Measurements from ENCODE around the gene EMILIN1. TPM values are rescaled to one million over a fixed set of nuclear protein-coding genes. Genes with fewer than 3 reads are reported as not detected.

Gene EMILIN1
- total and polyA plus RNA-seq, 2 of the 4 experiments (the other 2 are of a cell fraction), result 26.5 to 95.6 TPM

DNA sequence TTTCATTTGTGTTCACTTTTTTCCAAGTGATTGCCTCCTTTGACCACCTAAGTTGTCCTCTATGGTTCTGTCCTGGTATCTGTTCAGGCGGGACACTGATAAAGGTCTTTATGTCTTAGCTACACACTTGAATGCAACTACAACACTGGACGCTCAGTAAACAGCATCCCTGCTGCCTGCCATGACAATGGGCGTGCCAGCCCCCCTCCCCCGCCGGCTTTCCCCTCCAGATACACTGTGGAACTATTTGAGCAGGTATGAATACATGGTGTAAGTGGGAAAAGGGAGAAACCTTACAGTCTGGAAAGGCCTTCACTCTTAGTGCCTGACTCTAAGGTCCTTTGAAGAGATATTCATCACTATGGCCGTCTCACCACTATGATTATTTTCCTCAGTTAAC, 21.2 kb upstream of the EMILIN1 start:
- peaks cover 12% of the 10 kb centered on the region for H3K9me1 ChIP-seq (ENCODE audit: insufficient read depth, low read length)
- no peak overlapping the region for H3K4me2 ChIP-seq (ENCODE audit: low read depth, low read length)
- H3K4me3 ChIP-seq (ENCODE audit: insufficient read depth, low read depth, low read length), result no peak overlapping the region
- ATAC-seq (ENCODE audit: low read depth), result no peak
- intact Hi-C loops (cut with micrococcal nuclease), result no loop called here
- no peak overlapping the region for H3K56ac ChIP-seq (ENCODE audit: extremely low read depth, insufficient read depth, low read length)
- TF ChIP-seq RAD21 (IDR thresholded peaks at IDR 0.05; ENCODE audit: low read length) (no peak), MAFK (IDR thresholded peaks at IDR 0.05; ENCODE audit: low read depth, low read length) (no peak), BHLHE40 (IDR thresholded peaks at IDR 0.05; ENCODE audit: low read depth, low read length) (no peak), MAZ (IDR thresholded peaks at IDR 0.05; ENCODE audit: borderline replicate concordance, low read depth, low read length) (no peak), CTCF (conservative IDR thresholded peaks at IDR 0.05; ENCODE audit: low read depth, low read length) (no peak), POLR2A (IDR thresholded peaks at IDR 0.05; ENCODE audit: low read depth, low read length) (no peak), RCOR1 (IDR thresholded peaks at IDR 0.05; ENCODE audit: insufficient replicate concordance, low read length) (no peak), MXI1 (IDR thresholded peaks at IDR 0.05; ENCODE audit: borderline replicate concordance, low read depth, low read length) (no peak), NFE2L2 (IDR thresholded peaks at IDR 0.05; ENCODE audit: low read depth, low read length) (no peak), FOS (IDR thresholded peaks at IDR 0.05; ENCODE audit: low read depth, low read length) (no peak), RFX5 (IDR thresholded peaks at IDR 0.05; ENCODE audit: low read depth, low read length) (no peak), CHD1 (IDR thresholded peaks at IDR 0.05; ENCODE audit: low read depth, low read length) (no peak)
- TF ChIP-seq, protein P1, sequence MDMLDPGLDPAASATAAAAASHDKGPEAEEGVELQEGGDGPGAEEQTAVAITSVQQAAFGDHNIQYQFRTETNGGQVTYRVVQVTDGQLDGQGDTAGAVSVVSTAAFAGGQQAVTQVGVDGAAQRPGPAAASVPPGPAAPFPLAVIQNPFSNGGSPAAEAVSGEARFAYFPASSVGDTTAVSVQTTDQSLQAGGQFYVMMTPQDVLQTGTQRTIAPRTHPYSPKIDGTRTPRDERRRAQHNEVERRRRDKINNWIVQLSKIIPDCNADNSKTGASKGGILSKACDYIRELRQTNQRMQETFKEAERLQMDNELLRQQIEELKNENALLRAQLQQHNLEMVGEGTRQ (IDR thresholded peaks at IDR 0.05; ENCODE audit: low read depth, low read length), result no peak
- H2AK5ac ChIP-seq (ENCODE audit: low read depth, low read length), result no peak overlapping the region
- H3K14ac ChIP-seq (replicated peaks; ENCODE audit: low read depth, low read length), result no peak overlapping the region
- no peak overlapping the region for H4K91ac ChIP-seq (ENCODE audit: insufficient read depth, low read depth, low read length)
- H3K27ac ChIP-seq (ENCODE audit: insufficient read depth, low read length), result no peak overlapping the region
- DNase-seq, result no peak
- H3K23ac ChIP-seq (ENCODE audit: low read depth, low read length), result no peak overlapping the region
- peaks cover 41% of the 10 kb centered on the region for H3K36me3 ChIP-seq (ENCODE audit: control insufficient read depth, insufficient read depth, low read length)
- no peak overlapping the region for H2BK5ac ChIP-seq (ENCODE audit: low read depth, low read length, poor library complexity, severe bottlenecking)
- H3K9ac ChIP-seq (ENCODE audit: low read depth, low read length), result no peak overlapping the region
- no peaks in the 10 kb centered on the region for H3K9me3 ChIP-seq (ENCODE audit: control insufficient read depth, insufficient read depth, low read length)
- H4K20me1 ChIP-seq (ENCODE audit: insufficient read depth, low read length), result no peaks in the 10 kb centered on the region; the same call in none of the 2 replicates
- WGBS, 2 experiments (ENCODE audit: extremely low coverage in 2 of 2, insufficient read length in 1 of 2), result no CpG with 5 or more reads among the region's 6 CpGs
- no peak overlapping the region for H3K4ac ChIP-seq (ENCODE audit: low read depth, low read length)
- H3K18ac ChIP-seq (ENCODE audit: low read depth, low read length), result no peak overlapping the region
- H2BK120ac ChIP-seq (ENCODE audit: low read depth, low read length), result no peak overlapping the region
- H2BK20ac ChIP-seq (ENCODE audit: low read depth, low read length), result no peak overlapping the region
- H2AK9ac ChIP-seq (replicated peaks; ENCODE audit: low read depth, low read length, poor library complexity), result no peak overlapping the region
- H4K8ac ChIP-seq (ENCODE audit: low read depth in 2 of 2, low read length in 2 of 2), result no peak overlapping the region
- no peak overlapping the region for H4K5ac ChIP-seq (ENCODE audit: low read depth, low read length)
- H2AFZ ChIP-seq (replicated peaks; ENCODE audit: low read length, poor library complexity), result no peak overlapping the region
- no peaks in the 10 kb centered on the region for H3K27me3 ChIP-seq (ENCODE audit: control insufficient read depth, insufficient read depth, low read length)
- peaks cover 0 to 28% of the 10 kb centered on the region in 2 experiments; a peak in 2 of 4 replicates for H3K79me1 ChIP-seq (ENCODE audit: low read depth in 1 of 2, low read length in 2 of 2)
- CTCF ChIA-PET, result no interaction called here
- H2BK15ac ChIP-seq (ENCODE audit: low read depth, low read length), result no peak overlapping the region
- no TSS peak for BruUV-seq (replicated peaks)
- peaks cover 2% of the 10 kb centered on the region; the same call in 1 of the 2 replicates for H3K4me1 ChIP-seq (ENCODE audit: control insufficient read depth, insufficient read depth, low read length)
- POLR2A ChIA-PET (ENCODE audit: unreplicated experiment), result no interaction called here
- in situ Hi-C loops (cut with MboI; ENCODE audit: low sequenced_read_pairs), result no loop called here
- dilution Hi-C loops (cut with HindIII; ENCODE audit: low sequenced_read_pairs, unreplicated experiment), result no loop called here

Measured in IMR-90 (cell line).